LoVo (cell line): ENCODE results near the gene ACVR1.

Source experiments
- DNase-seq: peaks from one replicate; pipeline ENCODE4 v3.0.0-alpha.2; 2016; ENCODE audit warnings: low spot score

The ACVR1 gene

GRCh38 chr2:157876066-157876785 lies at the start of gene ACVR1:
Gene ACVR1 (minus strand): TSS chr2:157876330. CDS start chr2:157799493, 76,837 bp downstream.
- peak; percentile 96 for DNase-seq

GRCh38 chr2:157925071-157925470 lies 48.9 kb upstream of the ACVR1 start:
- DNase-seq, result no peak

DNA sequence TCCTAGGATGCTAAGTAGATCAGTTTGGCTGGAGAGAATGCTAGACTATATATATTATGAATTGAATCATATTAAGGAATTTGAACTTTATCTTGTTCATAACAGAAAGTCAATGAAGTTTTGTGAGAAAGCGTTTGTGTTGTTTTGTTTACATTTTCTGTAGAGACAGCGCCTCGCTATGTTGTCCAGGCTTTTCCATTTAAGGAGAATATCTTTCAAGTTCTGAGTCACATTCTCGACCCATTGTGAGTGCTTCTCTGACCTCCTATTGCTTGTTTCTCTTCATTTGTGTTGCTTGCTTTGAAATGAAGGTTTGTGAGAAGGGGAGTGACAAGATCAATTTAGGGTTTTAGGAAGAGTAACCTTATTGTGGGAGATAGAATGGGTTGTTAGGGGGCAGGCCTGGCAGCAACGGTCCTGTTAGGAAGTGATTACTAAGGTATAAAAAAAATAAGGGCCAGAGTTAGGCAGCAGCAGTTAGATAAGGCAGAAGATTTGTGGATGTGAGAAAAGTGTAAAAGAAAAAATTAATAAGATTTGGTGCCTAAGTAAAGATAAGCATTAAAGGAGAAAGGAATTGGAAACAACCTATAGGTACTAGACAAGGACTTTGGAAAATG lies 47.6 kb upstream of the ACVR1 start:
- DNase-seq, result no peak

DNA sequence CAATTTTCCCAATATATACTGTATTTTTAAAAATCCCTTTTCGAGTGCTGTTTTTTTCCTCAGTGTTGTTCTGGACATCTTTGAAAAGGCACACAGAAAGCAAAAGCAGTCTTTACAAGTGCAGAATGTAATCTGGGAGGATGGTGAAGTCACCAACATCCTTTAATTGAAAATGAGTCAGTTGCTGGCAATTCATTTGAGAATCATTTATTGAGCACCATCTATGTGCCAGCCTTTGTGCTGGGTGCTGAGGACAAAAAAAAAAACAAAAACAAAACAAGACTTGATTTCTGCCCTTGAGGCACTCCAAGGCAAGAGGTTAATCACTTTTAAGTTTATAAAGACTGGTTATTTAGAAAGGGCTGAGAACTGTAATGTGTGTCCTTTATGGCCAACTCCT lies 46.7 kb upstream of the ACVR1 start:
- DNase-seq, result no peak

DNA sequence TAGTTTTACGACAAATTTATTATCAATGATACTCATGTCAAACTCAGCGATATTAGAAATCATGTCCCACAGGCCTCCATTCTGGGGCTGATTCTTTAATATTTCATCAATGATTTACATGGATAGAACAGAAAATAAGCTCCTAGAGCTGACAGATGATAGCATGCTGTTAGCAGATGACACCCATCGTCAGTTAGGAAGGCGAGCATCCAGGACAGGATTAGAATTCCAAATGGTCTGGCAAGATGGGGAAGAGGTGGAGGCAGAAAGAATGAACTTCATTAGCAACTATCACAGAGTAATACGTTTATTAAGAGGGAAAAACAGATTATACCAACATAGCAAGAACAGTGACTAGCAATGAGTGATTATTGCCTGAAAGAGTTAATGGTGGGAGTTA lies 46.2 kb upstream of the ACVR1 start:
- no peak for DNase-seq

- no peak for DNase-seq
Measured at GRCh38 chr2:157920736-157921135, 44.6 kb upstream of the ACVR1 start.

- no peak for DNase-seq
Measured at GRCh38 chr2:157919181-157919580, 43.1 kb upstream of the ACVR1 start.

- DNase-seq, result no peak
Measured at GRCh38 chr2:157918319-157918718, 42.2 kb upstream of the ACVR1 start.

GRCh38 chr2:157911750-157912149 lies 35.6 kb upstream of the ACVR1 start:
- DNase-seq, result no peak

- no peak for DNase-seq
Measured at GRCh38 chr2:157911246-157911645, 35.1 kb upstream of the ACVR1 start.

DNA sequence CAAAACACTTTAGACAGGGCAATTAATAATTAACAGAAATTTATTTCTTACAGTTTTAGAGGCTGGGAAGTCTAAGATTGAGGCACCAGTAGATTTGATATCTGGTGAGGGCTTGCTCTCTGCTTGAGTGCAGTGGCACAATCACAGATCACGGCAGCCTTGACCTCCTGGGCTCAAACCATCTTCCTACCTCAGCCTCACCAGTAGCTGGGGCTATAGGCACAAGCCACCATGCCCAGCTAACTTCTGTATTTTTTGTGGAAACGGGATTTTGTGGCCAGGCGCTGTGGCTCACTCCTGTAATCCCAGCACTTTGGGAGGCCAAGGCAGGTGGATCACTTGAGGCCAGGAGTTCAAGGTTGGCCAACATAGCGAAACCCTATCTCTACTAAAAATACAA lies 29.0 kb upstream of the ACVR1 start:
- DNase-seq, result no peak

DNA sequence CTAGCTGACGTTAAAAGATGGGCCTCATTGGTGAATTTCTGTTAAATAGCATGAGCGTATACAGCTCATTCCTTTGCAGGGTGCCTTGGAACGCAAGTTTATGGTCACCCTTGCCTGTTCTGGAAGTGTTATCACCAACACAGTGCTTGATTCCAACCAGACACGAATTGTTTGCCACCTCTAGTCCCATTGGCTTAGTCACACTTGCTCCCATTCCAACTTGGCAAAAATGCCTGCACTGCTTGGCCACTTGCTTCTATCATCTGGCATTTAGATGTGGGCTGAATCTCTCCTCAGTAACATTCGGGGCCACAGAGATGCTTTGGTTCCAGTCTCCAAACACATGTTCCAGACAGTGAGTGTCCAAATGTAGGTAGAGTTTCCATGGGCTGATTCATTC lies 27.5 kb upstream of the ACVR1 start:
- DNase-seq, result no peak

DNA sequence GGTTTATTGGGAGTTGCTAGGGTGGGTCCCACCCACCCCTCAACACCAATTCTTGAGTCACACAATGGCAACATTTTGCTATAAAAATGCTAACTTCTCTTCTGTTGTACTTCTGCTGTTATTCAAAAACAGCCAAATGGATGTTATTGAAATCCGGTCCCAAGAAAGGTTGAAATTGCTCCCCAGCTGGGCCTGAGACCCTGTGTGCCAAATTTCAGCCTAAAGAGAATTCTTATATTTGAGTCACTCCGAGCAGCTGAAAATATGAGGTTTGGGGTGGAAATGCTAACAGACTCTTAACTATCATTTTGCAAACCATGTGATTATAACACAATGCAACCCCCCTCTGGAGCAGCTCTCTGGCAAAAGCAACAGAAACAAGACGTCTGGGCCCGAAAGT lies 27.0 kb upstream of the ACVR1 start:
- no peak for DNase-seq

- no peak for DNase-seq
Measured at GRCh38 chr2:157902692-157903091, 26.6 kb upstream of the ACVR1 start.

- no peak for DNase-seq
Measured at GRCh38 chr2:157901325-157901724, 25.2 kb upstream of the ACVR1 start.

GRCh38 chr2:157900684-157901083 lies 24.6 kb upstream of the ACVR1 start:
- DNase-seq, result no peak

DNA sequence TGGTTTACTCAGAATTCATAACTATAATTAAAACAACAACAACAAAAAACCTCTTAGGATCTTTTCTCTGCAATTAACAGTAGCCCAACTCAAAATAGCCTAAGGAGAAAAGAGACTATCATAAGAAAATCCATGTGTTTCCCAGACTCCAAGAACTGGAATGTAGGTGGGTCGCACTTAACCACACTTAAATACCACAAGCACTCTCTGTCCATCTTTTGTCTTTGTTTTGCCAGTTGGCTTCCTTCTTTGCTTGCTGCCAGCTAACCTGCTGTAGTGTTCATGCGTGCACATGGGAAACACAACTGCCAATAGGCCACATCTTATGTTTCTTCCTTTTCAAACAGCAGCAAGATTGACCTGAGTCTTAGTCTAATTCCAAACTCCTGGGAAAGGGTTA lies 24.1 kb upstream of the ACVR1 start:
- no peak for DNase-seq

DNA sequence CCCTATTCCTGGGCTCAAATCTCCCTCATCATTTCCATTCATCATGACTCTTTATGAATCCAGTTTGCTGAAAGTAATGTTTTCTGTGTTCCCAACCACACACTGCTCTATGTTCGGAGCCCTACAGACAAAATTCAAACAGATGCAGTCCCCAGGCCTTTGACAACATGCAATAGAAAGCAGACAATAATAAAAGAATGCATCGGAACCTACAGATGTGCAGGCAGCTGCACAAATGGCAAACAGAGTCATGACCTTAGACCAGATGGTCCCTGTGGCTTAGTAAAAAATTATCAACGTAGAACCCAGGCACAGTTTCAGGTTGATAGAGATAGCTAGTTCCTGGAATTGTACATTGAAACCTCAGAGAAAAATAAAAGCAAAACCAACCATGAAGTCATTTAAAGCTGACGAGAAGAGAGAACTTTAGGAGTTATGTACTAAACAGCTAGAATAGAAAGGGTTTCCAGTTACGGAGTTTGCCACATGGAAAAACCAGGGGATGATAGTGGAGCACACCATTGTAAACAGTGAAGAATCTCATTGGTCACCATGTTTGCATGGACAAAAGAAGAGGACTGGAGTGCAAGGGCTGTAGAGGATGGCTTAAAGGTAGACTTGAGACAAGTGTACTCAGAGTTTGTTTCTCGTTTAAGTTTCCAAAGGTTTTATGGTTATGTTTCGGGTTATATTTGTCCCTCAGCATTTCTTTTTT lies 23.2 kb upstream of the ACVR1 start:
- no peak for DNase-seq

DNA sequence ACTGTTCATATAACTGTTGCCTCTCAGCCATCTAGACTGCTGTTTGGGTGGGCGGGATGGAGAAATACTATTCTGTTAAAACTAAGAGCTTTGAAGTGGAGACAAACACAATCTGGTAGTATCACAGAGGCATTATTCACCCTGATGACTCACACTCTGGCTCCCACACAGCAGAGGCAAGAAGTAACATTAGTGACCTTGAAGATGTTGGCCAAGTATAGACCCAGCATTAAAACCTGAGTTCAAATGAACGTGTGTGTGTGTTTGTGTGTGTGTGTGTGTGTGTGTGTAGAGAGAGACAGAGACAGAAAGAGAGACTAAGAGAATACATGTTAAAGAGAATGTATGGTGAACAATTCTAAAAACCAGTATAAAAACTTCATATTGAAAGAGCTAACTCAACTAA lies 22.5 kb upstream of the ACVR1 start:
- DNase-seq, result peak; percentile 52

GRCh38 chr2:157897106-157897971 lies 21.2 kb upstream of the ACVR1 start:
- DNase-seq, result no peak

DNA sequence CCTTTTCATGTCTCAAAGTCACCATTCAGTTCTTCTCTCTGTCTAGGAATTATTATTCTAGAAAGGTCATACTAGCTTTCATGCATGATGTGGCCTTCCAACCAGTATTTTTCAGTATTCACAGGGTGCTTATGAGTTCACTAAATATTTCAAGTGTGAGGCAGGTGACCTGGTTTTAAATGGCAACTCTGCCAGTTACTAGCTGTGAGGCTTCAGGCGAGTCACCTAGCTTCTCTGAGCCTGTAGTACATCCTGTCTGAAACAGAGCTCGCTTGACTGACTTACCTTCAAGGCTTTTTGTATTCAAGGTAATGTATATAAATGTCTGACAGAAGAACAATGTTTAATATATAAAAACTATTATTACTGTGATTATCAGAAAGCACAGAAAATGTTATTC lies 19.4 kb upstream of the ACVR1 start:
- no peak for DNase-seq

- DNase-seq, result no peak
Measured at GRCh38 chr2:157894694-157895435, 18.7 kb upstream of the ACVR1 start.
